GM15510 (cell line): ENCODE measurements around the gene UBL7.

Source experiments
- POLR2A ChIP-seq: IDR thresholded peaks from 3 replicates; pipeline ENCODE4 v1.6.1; 2011; ENCODE audit warnings: borderline replicate concordance; ENCODE audit not compliant: insufficient read length; ENCODE audit errors: extremely low read depth

The UBL7 gene

GRCh38 chr15:74432271-74432967 lies 28.5 kb downstream of the UBL7 start:
- TF ChIP-seq POLR2A = no peak

- no peak for TF ChIP-seq POLR2A
Observed at GRCh38 chr15:74431645-74432044, 29.3 kb downstream of the UBL7 start.

- no peak for TF ChIP-seq POLR2A
Observed at GRCh38 chr15:74431116-74431515, 29.8 kb downstream of the UBL7 start.

- TF ChIP-seq POLR2A = no peak
Observed at GRCh38 chr15:74430510-74430951, 30.4 kb downstream of the UBL7 start.

- no peak for TF ChIP-seq POLR2A
Observed at GRCh38 chr15:74429781-74430400, 31.1 kb downstream of the UBL7 start.

GRCh38 chr15:74428970-74429780 lies 31.8 kb downstream of the UBL7 start:
- peak; percentile 16 for TF ChIP-seq POLR2A

GRCh38 chr15:74428442-74428787 lies 32.5 kb downstream of the UBL7 start:
- TF ChIP-seq POLR2A = no peak

GRCh38 chr15:74427607-74428441 lies 33.1 kb downstream of the UBL7 start:
- no peak for TF ChIP-seq POLR2A

- no peak for TF ChIP-seq POLR2A
Observed at GRCh38 chr15:74426404-74427281, 34.3 kb downstream of the UBL7 start.

GRCh38 chr15:74425630-74426029 lies 35.3 kb downstream of the UBL7 start:
- TF ChIP-seq POLR2A = no peak

GRCh38 chr15:74424901-74425528 lies 35.9 kb downstream of the UBL7 start:
- TF ChIP-seq POLR2A = no peak

- no peak for TF ChIP-seq POLR2A
Observed at GRCh38 chr15:74423431-74424257, 37.3 kb downstream of the UBL7 start.
